ENCODE data around the gene ATXN7L3B.

DNA sequence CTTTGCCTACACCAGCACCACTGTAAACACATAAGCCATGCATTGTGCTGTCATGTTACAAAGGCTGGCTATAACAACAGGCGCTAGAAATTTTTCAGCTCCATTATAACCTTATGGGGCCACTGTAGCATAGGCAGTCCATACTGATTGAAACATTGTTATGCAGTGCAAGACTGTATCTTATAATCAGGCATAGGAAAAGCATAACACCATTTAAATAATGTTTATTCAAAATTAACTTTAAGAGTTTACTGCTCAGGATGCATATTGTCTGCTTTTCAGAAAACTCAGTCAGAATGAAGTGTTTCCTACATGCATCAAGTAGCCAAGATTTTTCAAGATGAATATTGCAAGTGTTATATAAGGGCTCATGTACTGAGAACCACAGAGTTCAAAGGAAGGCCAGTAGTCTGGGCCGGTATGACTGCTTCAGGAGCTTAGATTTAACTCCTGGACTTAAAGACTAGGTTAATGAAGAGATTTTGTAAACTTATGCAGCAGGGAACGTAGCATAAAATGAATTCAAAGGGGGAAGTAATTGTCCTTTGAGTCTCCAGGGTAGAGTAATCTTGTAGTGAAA lies 46.9 kb downstream of the ATXN7L3B start:
- TF ChIP-seq TCF7L2 (IDR thresholded peaks at IDR 0.05; ENCODE audit: low read depth, low read length) (no peak), POLR2AphosphoS5 (IDR thresholded peaks at IDR 0.05; ENCODE audit: low read depth, low read length) (no peak)
- TF ChIP-seq, protein P1, sequence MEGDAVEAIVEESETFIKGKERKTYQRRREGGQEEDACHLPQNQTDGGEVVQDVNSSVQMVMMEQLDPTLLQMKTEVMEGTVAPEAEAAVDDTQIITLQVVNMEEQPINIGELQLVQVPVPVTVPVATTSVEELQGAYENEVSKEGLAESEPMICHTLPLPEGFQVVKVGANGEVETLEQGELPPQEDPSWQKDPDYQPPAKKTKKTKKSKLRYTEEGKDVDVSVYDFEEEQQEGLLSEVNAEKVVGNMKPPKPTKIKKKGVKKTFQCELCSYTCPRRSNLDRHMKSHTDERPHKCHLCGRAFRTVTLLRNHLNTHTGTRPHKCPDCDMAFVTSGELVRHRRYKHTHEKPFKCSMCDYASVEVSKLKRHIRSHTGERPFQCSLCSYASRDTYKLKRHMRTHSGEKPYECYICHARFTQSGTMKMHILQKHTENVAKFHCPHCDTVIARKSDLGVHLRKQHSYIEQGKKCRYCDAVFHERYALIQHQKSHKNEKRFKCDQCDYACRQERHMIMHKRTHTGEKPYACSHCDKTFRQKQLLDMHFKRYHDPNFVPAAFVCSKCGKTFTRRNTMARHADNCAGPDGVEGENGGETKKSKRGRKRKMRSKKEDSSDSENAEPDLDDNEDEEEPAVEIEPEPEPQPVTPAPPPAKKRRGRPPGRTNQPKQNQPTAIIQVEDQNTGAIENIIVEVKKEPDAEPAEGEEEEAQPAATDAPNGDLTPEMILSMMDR (IDR thresholded peaks at IDR 0.05) = no peak
- TF ChIP-seq, protein P2, sequence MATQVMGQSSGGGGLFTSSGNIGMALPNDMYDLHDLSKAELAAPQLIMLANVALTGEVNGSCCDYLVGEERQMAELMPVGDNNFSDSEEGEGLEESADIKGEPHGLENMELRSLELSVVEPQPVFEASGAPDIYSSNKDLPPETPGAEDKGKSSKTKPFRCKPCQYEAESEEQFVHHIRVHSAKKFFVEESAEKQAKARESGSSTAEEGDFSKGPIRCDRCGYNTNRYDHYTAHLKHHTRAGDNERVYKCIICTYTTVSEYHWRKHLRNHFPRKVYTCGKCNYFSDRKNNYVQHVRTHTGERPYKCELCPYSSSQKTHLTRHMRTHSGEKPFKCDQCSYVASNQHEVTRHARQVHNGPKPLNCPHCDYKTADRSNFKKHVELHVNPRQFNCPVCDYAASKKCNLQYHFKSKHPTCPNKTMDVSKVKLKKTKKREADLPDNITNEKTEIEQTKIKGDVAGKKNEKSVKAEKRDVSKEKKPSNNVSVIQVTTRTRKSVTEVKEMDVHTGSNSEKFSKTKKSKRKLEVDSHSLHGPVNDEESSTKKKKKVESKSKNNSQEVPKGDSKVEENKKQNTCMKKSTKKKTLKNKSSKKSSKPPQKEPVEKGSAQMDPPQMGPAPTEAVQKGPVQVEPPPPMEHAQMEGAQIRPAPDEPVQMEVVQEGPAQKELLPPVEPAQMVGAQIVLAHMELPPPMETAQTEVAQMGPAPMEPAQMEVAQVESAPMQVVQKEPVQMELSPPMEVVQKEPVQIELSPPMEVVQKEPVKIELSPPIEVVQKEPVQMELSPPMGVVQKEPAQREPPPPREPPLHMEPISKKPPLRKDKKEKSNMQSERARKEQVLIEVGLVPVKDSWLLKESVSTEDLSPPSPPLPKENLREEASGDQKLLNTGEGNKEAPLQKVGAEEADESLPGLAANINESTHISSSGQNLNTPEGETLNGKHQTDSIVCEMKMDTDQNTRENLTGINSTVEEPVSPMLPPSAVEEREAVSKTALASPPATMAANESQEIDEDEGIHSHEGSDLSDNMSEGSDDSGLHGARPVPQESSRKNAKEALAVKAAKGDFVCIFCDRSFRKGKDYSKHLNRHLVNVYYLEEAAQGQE (IDR thresholded peaks at IDR 0.05; ENCODE audit: insufficient read depth in 1 of 2, low read depth in 2 of 2, low read length in 1 of 2) = no peak
